ENCODE results near the gene ADGRE3. TPM values are rescaled to one million over a fixed set of nuclear protein-coding genes. Genes with fewer than 3 reads are reported as not detected.

The ADGRE3 gene, protein sequence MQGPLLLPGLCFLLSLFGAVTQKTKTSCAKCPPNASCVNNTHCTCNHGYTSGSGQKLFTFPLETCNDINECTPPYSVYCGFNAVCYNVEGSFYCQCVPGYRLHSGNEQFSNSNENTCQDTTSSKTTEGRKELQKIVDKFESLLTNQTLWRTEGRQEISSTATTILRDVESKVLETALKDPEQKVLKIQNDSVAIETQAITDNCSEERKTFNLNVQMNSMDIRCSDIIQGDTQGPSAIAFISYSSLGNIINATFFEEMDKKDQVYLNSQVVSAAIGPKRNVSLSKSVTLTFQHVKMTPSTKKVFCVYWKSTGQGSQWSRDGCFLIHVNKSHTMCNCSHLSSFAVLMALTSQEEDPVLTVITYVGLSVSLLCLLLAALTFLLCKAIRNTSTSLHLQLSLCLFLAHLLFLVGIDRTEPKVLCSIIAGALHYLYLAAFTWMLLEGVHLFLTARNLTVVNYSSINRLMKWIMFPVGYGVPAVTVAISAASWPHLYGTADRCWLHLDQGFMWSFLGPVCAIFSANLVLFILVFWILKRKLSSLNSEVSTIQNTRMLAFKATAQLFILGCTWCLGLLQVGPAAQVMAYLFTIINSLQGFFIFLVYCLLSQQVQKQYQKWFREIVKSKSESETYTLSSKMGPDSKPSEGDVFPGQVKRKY
- total RNA-seq (ENCODE audit: insufficient read depth, low replicate concordance), result not detected

DNA sequence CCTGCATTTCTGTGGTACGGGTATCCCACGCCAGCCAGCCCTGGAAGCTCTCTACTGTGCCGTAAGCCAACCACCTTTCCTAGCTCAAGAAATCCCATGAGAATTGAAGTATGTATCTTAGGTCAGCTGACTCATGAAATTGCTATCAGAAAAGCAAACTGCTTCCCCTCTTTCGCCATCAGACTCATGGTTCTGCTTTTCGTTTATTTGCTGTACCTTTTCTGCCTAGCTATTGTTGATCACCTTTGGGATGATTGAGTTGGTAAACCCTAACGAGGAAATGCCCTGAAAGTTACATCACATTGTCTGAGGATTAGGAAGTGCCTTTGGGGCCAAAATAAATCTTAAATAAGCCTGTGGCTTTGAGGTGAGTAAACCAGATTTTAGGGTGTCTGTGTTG is at the start of gene ADGRE3:
TSS of gene ADGRE3 (minus strand) at position 81 of the 400 bp plus-strand sequence. CDS start at position 7, 74 bp downstream.
- DNase-seq (ENCODE audit: low spot score), result no peak

DNA sequence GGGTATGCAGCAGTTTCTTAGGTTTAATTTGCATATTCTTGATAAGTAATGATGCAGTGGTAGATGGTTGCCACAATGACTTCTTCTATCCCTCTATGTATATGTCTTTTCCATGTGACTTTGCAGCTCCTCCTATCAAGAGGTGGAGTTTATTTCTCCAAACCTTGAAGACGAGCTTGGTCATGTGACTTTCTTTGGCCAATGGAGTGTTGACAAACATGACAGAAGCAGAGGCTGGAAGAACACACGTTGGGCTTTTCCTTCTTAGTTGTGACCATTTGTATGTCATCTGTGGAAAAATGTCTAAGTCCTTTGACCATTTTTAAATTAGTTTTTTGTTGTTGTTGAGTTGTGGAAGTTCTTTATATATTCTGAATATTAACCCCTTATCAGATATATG is 47.5 kb upstream of the ADGRE3 start:
- no peak for DNase-seq (ENCODE audit: low spot score)

DNA sequence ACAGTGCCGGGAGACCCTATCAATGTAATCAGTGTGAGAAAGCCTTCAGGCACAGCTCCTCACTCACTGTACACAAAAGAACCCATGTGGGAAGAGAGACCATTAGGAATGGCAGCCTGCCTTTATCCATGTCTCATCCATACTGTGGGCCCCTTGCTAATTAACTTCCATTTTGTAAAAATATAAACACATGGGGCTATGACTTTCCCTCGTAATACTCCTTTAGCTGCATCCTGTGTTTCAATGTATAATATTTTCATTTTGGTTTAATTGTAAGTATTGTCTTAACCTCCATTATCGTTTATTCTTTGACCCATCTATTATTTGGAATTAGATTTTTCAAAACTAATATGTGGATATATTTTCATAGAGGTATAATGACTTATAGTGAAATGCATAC is 44.5 kb upstream of the ADGRE3 start:
- no peak for DNase-seq (ENCODE audit: low spot score)

DNA sequence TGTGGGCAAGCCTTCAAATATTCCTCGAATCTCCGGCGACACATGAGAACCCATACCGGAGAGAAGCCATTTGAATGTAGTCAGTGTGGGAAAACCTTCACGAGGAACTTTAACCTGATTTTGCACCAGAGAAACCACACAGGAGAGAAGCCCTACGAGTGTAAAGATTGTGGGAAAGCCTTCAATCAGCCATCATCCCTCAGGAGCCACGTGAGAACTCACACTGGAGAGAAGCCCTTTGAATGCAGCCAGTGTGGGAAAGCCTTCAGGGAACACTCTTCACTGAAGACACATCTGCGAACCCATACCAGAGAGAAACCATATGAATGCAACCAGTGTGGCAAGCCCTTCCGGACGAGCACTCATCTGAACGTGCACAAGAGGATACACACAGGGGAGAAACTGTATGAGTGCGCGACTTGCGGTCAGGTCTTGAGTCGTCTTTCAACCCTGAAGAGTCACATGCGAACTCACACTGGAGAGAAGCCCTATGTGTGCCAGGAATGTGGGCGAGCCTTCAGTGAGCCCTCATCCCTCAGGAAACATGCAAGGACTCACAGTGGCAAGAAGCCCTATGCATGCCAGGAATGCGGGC is 44.0 kb upstream of the ADGRE3 start:
- DNase-seq (ENCODE audit: low spot score), result no peak

DNA sequence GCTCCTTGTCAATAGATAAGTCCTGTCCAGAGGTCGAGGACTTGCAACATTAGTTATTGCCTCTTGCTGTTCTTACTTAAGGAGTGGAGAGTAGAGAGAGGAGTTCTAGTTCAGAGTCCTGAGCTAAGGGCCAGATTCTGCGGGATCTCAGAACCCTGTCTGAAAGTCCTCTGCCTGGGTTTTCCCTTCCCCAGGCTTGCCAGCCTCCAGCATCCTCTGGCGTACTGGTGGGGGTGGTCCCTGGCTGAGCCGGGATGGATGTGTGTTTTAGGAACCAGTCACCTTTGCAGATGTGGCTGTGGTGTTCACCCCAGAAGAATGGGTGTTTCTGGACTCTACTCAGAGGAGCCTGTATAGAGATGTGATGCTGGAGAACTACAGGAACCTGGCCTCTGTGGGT is 41.2 kb upstream of the ADGRE3 start:
- no peak for DNase-seq (ENCODE audit: low spot score)

DNA sequence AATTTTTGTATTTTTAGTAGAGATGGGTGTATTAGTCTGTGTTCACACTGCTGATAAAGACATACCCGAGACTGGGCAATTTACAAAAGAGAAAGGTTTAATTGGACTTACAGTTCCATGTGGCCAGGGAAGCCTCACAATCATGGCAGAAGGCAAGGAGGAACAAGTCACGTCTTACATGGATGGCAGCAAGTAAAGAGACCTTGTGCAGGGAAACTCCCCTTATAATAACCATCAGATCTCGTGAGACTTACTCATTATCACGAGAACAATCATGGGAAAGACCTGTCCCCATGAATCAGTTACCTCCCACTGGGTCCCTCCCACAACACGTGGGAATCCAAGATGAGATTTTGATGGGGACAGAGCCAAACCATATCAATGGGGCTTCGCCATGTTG is 29.8 kb upstream of the ADGRE3 start:
- no peak for DNase-seq (ENCODE audit: low spot score)

DNA sequence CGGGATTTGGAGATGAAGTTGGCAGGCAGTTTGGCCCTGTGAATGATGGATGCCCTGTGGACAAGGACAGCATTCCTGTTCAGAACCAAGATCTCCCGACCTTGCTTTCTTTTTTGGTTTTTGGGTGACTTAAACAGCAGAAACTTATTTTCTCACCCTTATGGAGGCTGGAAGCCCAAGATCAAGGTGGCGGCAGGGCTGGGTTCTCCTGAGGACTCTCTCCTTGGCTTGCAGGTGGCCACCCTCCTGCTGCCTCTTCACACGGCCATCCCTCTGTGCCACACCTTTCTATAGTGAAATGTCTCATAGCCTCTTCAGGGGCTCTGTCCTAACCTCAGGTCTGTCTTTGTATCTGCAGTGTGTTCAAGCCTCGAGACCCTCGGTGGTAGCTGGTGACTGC is 29.2 kb upstream of the ADGRE3 start:
- no peak for DNase-seq (ENCODE audit: low spot score)

DNA sequence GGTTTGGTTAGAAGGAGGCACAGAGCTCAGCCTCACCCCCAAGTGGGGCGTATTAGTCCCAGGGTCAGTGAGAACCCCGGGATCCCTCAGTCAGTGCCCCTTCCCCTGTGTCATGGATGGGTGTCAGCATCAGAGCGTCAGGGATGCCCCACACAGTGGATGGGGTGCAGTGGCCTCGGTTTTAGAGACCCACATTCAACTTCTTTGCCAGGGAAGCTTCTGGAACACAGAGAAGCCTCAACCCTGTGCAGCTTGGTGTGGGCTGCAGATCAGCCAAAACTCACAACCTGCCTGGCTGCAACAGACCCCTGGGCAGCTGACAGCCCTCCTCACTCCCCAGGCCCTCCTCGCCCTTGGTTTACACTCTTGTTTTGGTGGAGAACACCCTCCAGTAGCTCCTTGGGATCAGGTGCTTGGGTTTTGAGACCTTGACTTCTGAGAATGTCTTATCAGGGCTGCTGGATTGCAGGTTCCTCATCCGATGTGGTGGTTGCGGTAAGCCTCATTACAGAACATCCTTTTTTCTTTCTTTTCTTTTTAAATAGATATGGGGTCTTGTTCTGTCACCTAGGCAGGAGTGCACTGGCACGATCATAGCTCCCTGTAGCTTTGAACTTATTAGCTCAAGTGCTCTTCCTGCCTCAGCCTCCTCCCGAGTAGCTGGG is 26.2 kb upstream of the ADGRE3 start:
- DNase-seq (ENCODE audit: low spot score), result no peak

DNA sequence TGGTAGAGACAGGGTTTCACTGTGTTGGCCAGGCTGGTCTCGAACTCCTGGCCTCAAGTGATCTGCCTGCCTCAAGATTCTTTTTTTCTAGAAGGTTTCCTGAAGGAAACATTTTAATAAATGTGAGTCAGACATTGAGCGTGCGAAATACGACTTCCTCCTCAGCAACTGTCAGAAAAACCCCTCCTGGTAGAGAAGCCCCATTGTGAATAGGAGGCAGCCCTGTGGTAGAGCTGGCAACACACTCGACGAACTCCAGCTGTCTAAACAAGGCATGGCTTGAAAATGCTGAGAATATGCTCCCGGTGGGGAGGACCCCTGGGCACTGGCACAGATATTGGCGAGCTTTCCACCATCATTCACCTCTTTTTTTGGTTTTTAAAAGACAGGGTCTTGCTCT is 25.0 kb upstream of the ADGRE3 start:
- no peak for DNase-seq (ENCODE audit: low spot score)

DNA sequence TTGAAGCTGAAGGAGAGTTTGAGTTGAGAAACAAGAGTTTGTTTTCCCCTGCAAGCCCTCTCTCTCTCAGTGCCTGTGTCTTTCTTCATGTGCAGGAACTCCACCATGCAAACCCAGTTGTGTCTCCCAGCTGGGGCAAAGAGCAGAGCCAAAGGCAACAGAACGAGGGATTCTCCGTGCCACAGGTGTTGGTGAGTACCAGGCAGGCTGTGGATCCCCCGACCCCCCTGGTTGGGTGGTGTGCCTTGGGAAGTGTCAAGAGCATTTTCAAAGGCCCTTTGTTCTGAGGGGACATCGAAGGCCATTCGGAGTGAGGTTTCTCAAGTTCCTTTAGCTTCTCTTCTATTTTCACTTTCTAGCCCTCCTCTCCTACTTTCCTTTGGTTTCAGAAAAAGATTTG is 20.8 kb upstream of the ADGRE3 start:
- DNase-seq (ENCODE audit: low spot score), result no peak

DNA sequence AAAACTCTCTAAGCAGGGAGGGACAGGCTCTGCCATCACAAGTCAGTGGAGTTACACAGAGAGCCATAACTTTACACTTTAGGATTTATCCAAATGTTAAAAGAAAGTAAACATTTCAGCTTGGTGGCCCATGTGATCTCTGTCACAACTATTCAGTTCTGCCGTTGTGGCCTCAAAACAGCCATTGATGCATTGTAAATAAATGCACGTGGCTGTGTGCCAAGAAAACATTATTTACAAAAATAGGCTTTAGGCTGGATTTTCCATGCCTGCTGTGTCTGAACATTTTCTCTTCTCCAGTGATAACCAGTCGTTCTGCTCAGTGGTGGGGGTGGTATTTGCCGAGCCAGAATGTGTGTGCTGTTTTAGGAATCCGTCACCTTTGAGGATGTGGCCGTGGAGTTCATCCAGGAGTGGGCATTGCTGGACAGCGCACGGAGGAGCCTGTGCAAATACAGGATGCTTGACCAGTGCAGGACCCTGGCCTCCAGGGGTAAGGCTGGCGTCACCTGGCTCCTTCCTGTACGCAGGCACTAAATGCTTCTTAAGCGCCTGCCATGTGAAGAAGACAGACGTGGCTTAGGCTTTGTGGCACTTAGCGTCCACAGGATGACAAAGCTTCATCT is 20.1 kb upstream of the ADGRE3 start:
- DNase-seq (ENCODE audit: low spot score), result no peak

DNA sequence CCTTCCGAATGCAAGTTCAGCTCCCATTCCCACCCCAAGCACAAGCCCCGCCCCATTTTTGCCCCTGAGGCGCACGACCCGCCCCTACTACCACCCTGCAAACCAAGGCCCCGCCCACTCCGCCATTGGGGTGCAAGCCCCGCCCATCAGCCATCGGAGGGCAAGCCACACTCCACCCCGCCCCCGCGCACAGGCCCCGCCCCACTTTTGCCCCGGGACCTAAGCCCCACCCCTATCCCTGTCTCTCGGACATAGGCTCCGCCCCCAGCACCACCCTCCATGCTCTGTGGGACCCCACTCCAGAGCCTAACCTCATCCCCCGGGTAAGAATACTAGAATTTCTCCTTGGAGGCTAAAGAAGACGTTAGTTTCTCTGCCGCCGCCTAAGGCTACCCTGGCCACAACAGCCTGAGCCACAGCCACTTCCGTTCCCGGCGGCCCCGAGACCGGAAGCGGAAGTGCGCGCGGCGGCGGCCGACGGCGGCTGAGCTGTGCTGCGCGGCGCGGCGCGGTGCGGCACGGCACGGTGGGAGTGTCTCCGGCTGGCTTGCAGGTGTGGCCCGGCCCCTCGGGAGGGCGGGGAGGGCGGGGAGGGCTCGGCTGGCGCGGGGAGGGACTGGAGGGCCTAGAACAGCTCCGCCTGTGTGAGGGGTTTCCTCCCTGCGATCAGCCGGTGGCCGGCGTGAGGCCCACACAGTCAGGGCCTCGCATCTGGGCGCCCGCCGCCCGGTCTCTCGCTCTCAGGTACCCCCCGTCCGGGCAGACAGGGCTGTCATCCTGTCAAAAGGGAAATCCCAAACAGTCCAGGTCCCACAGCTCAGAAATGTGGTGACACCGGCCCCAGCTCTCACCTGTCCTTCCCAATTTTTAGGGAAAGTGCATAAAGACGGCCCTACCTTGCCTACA is 15.2 kb upstream of the ADGRE3 start, which contains the start of gene ZNF333:
TSS of gene ZNF333 (plus strand) at position 451 of the 906 bp plus-strand sequence. CDS start 3,444 bp downstream, outside the sequence.
- DNase-seq (ENCODE audit: low spot score), result peak; percentile 90

DNA sequence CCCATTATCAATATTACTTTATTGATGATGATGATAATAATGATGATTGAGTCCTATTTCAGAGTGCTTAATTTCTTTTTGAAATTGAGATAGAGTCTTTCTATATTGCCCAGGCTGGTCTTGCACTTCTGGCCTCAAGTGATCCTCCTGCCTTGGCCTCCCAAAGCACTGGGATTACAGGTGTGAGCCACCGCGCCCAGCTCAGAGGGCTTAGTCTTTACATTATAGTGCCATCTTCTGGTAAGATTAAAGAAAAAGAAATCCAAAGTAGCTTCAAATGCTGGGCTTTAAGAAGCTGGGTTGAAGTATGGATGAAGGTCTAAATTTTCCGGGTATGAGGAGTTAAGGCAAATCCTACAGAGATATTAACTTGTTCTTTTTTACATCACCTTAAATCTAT is 11.8 kb upstream of the ADGRE3 start:
- DNase-seq (ENCODE audit: low spot score), result no peak

DNA sequence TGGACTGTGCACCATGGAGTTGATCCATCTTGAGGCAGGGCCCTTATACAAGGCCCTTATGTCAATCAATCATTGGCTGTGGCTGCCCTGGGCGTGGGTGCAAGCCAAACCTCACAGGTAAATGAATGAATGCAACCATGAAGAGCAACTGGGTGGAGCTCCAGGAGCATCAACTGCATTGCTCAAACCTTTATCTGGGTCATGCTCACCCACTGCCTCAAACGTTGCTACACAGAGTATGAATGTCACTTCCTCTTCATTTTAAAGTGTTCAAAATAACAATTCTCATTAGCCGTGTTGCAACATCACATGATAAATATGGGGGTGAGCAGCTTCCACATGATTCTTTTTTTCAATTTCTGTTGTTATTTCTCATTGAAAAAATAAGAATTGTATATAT is 8.8 kb upstream of the ADGRE3 start:
- DNase-seq (ENCODE audit: low spot score), result no peak

DNA sequence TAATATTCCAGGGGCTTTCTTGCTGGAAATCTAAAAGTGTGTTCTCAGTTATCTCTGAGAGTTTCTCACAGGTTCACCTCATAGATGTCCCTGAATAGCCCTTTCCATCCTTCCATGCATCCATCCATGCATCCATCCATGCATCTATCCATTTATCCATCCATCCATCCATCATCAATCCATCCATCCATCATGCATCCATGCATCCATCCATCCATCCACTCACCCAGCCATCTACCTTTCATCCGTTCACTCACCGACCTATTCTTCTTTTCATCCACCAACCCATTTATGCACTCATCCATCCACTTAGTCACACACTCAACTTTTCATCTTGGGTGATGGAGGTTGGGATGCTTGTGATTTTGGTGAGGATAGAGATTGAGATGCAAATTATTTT is 7.4 kb upstream of the ADGRE3 start:
- DNase-seq (ENCODE audit: low spot score), result no peak

DNA sequence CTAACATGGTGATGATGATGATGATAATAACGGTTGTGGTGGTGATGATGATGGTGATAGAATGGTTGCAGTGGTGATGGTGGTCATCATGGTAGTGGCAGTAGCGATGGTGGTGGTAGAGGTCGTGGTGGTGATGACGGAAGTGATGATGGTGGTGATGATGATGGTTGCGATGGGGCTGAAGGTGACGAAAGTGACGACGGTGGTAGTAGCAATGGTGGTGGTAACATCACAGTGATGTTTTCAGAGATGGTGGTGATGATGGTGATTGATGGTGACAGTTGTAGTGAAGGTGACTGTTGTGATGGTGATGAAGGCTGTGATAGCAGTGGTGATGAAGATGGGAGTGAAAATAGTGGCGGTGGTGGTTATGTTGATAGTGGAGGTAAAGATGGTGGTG is 3.6 kb upstream of the ADGRE3 start:
- no peak for DNase-seq (ENCODE audit: low spot score)

DNA sequence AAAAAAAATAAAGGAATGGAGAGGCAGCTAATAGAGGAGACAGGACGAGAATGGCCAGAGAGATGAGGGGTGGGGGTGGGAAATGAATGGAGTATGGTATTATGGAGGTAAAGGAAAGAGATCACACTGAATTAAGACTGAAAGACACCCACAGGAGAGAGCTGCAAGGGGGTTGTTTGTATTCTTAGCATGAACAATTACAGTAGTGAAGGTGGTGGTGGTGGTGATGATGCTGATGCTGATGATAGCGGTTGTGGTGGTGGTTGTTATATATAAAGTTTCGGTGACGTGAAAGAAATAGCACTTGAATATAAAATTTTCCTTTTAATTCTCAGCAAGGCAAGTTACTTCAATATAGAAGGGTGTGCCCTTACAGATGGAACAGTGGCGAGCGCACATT is 2.8 kb upstream of the ADGRE3 start:
- DNase-seq (ENCODE audit: low spot score), result no peak

DNA sequence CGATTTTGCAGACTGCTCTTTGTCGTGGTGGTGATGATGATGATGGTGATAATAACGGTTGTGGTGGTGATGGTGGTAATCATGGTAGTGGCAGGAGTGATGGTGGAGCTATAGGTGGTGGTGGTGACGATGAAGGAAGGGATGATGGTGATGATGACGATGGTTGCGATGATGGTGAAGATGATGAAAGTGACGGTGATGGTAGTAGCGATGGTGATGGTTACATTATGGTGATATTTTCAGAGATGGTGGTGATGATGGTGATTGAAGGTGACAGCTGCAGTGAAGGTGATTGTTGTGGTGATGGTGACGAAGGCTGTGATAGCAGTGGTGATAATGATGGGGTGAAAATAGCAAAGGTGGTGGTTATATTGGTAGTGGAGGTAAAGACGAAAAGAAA is 2.1 kb upstream of the ADGRE3 start:
- no peak for DNase-seq (ENCODE audit: low spot score)

DNA sequence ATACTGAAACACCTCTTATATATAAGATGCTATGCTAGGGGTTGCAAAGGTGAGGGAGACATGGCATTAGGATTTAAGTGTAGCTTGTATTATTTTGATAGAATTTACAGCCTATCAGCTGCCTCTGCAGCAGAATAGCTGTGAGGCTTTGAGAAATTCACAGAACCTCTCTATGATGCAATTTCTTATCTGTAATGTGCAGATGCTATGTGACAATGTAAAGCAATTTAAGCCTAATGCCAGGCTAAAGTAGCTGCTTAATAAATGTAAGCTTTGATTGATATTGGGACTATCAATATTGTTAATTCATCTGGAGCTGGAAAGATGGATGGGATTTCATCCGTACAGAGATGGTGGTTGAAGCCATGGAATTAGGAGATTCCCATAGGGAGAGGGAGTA is 1.6 kb downstream of the ADGRE3 start:
- no peak for DNase-seq (ENCODE audit: low spot score)

DNA sequence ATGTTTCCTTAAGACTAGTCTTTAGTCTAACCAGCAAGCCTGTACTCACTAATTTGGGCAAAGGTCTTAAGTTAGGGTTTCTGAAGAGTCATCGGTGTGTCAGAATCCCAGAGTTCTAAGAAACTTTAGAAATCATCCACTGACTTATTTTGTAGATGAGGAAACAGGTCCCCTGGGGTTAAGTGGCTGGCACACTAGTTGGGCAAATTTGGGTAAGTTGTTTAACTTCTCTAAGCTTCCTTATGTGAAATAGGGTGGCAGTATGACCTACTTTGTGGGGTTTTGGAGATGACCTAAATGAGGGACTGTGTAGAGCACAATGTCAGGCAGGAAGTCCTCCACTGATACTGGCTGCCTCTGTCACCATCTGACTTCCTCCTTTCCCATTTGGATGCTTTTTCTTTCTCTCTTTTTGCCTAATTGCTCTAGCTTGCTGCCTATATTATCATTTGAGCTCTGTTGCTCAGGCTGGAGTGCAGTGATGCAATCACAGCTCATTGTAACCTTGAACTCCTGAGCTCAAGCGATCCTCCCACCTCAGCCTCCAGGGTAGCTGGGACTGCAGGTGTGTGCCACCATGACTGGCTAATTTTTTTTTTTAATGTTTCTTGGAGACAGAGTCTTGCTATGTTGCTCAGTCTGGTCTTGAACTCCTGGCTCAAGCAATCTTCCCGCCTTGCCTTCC is 2.3 kb downstream of the ADGRE3 start:
- no peak for DNase-seq (ENCODE audit: low spot score)
